GM12878 (cell line): ENCODE measurements around the gene TMEM144. TPM values are rescaled to one million over a fixed set of nuclear protein-coding genes. Genes with fewer than 3 reads are reported as not detected.

ENCODE experiments used
- IRF3 ChIP-seq: fragments of 450-650 bp; IDR thresholded peaks from 2 replicates; pipeline ENCODE4 v1.6.1; 2014; ENCODE audit warnings: mild to moderate bottlenecking
- NBN ChIP-seq: fragments of 450-650 bp; IDR thresholded peaks from 2 replicates; pipeline ENCODE4 v1.6.1; 2016
- RFX5 ChIP-seq: IDR thresholded peaks from 2 replicates; pipeline ENCODE4 v1.6.1; 2011; ENCODE audit warnings: low read depth, low read length, improper control_type of control experiment
- SKIL ChIP-seq: fragments of 450-650 bp; IDR thresholded peaks from 2 replicates; pipeline ENCODE4 v1.6.1; 2017; ENCODE audit warnings: mild to moderate bottlenecking, low read depth, inconsistent platforms; ENCODE audit not compliant: poor library complexity, severe bottlenecking
- SP1 ChIP-seq: IDR thresholded peaks from one replicate; pipeline ENCODE4 v1.6.1; 2011; ENCODE audit warnings: low read depth, low read length
- SRF ChIP-seq, 2 experiments: IDR thresholded peaks; 2 replicates each; pipeline ENCODE4 v1.6.1; 2011; ENCODE audit warnings: low read depth in 2 of 2, low read length in 2 of 2, mild to moderate bottlenecking in 1 of 2, moderate library complexity in 1 of 2
- SUPT20H ChIP-seq: IDR thresholded peaks from 2 replicates; pipeline ENCODE4 v1.6.1; 2011; ENCODE audit warnings: low read depth, mild to moderate bottlenecking, low read length, moderate library complexity, borderline replicate concordance; ENCODE audit not compliant: control insufficient read depth
- polyA plus RNA-seq, 11 experiments: library from polyadenylated mRNA; depleted of rRNA in 4 of 11; unstranded in 6 of 11; stranded (reverse) in 5 of 11; fragments of >200 nt; fragmentation: Nextera tagmentation in 4 of 11; fragmentation: Illumina TruSeq in 1 of 11; extraction: Ambion mirVana in 4 of 11; extraction: Trizol in 1 of 11; gene quantifications; 1 replicate in 1 of 11; 2 replicates in 10 of 11; pipeline versions ENCODE4 v1.2.1 to v1.2.3, GENCODE V29; 2011 to 2016; ENCODE audit warnings: inconsistent platforms in 2 of 11, missing spikeins in 2 of 11, low read depth in 1 of 11
- total RNA-seq, 4 experiments: library from RNA; depleted of rRNA in 3 of 4; stranded (reverse); fragments of >200 nt in 3 of 4; fragmentation: Illumina TruSeq in 1 of 4; extraction: Trizol in 1 of 4; gene quantifications; 2 replicates each; pipeline versions ENCODE4 v1.2.1 to v1.2.3, GENCODE V29; 2013 to 2021

Gene TMEM144
- total and polyA plus RNA-seq, 10 of the 15 experiments (the other 5 are each of a cell fraction or from before 2014, with no cell fraction given): 0.08 to 1.8 (median 1.4) TPM

- TF ChIP-seq SKIL (no peak), RFX5 (no peak), SP1 (no peak), IRF3 (no peak), NBN (no peak), SUPT20H (no peak), SRF (IDR thresholded peaks at IDR 0.05; ENCODE audit: low read depth in 2 of 2, low read length in 2 of 2) (no peak)
Observed at GRCh38 chr4:158169931-158170690, 40.2 kb upstream of the TMEM144 start (continued).
